Kidney (tissue), 14 donors: ENCODE data around the gene UMPS. TPM values are rescaled to one million over a fixed set of nuclear protein-coding genes. Genes with fewer than 3 reads are reported as not detected.

Source experiments
- DNase-seq, 5 donors: peaks; one replicate each; pipeline ENCODE4 v3.0.0-alpha.2; 2013 to 2020
- FAIRE-seq: peaks from 2 replicates; lab custom pipeline; 2012; peaks lifted over from hg19 to GRCh38; lab: Jason Lieb, UNC
- H3K27ac ChIP-seq, 2 donors: one replicate each; pipeline ENCODE4 v1.7.0; 2013; ENCODE audit warnings: low read depth in 2 of 2, low read length in 2 of 2, inconsistent platforms in 1 of 2
- H3K27me3 ChIP-seq: one replicate; pipeline ENCODE4 v1.7.1; 2013; ENCODE audit warnings: low read length, inconsistent platforms; ENCODE audit not compliant: control insufficient read depth, insufficient read depth
- H3K36me3 ChIP-seq, 3 donors: one replicate each; pipeline versions ENCODE4 v1.7.0 to v1.7.1; 2013; ENCODE audit warnings: low read length in 3 of 3, control low read depth in 1 of 3, inconsistent platforms in 1 of 3; ENCODE audit not compliant: insufficient read depth in 3 of 3, control insufficient read depth in 2 of 3
- H3K4me1 ChIP-seq, 3 donors: one replicate each; pipeline versions ENCODE4 v1.7.0 to v1.7.1; 2013; ENCODE audit warnings: low read length in 3 of 3, inconsistent platforms in 1 of 3, low read depth in 1 of 3; ENCODE audit not compliant: control insufficient read depth in 2 of 3, insufficient read depth in 2 of 3
- H3K4me3 ChIP-seq, 3 donors: one replicate each; pipeline versions ENCODE4 v1.7.0 to v1.8.1; 2013; ENCODE audit warnings: low read length in 3 of 3, control low read depth in 1 of 3, inconsistent platforms in 1 of 3
- H3K9ac ChIP-seq, 3 donors: one replicate each; pipeline versions ENCODE4 v1.7.0 to v1.7.1; 2013; ENCODE audit warnings: low read length in 3 of 3, control low read depth in 1 of 3, inconsistent platforms in 1 of 3
- H3K9me3 ChIP-seq, 3 donors: one replicate each; pipeline versions ENCODE4 v1.7.0 to v1.7.1; 2013; ENCODE audit warnings: low read length in 3 of 3, control low read depth in 1 of 3, inconsistent platforms in 1 of 3; ENCODE audit not compliant: control insufficient read depth in 2 of 3, insufficient read depth in 1 of 3
- CTCF ChIP-seq: IDR thresholded peaks from 3 replicates; pipeline ENCODE4 v1.5.1; 2012; ENCODE audit warnings: mild to moderate bottlenecking, moderate library complexity, borderline replicate concordance; ENCODE audit not compliant: insufficient read depth; ENCODE audit errors: extremely low read depth
- intact Hi-C: fragments of 100-400 bp; cut with DNase I; formaldehyde crosslinking; loops from one replicate; pipeline ENCODE4 v1.11.1; 2022
- polyA plus RNA-seq: library from polyadenylated mRNA; stranded (reverse); fragments of 350-450 nt; fragmentation: Illumina TruSeq; extraction: RNeasy Lipid Tissue Mini Kit (QIAGEN cat#74804); gene quantifications from one replicate; pipeline ENCODE4 v1.2.3, GENCODE V29; 2014; ENCODE audit warnings: low read depth, low replicate concordance; ENCODE audit not compliant: insufficient read depth
- total RNA-seq: library from RNA; stranded (reverse); fragmentation: NEBNext Ultra II Directional; extraction: Animal tissue kit (Norgen Biotek cat#: 25700); gene quantifications from one replicate; pipeline ENCODE4 v1.2.1, GENCODE V29; 2021
- donor health status: control.
- donor health status: control.
- donor health status: control.
- donor health status: control.
- donor health status: control.
- donor health status: DM: yes; HTN: yes; CAD: no.
- donor health status: Normal renal cell carcinoma (clear cell type).

UMPS gene
- total and polyA plus RNA-seq, 2 donors from 2014 or later, result 24.7 to 25.7 TPM

DNA sequence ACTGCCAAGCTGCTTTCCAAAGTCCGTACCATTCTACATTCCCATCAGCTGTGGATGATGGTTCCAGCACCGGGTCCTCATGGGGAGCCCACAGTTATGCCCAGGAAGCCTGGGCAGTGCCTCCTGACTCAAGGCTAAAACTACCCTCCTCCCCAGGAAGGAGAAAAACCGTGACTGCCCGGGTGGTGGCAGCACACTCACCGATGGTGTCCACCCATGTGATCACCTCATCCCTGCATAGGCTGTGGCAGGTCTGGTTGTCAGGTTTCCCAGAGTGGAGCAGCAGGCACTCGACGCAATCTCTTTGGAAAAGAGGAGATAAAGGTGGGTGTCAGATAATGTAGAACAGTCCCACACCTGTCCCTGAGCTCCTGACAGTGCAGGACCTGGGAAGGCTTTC is 38.6 kb downstream of the UMPS start:
- Histone ChIP-seq H3K4me1 (peaks cover 5 to 21% (median 18%) of the 10 kb centered on the region in 3 donors), H3K9me3 (no peaks in the 10 kb centered on the region), H3K27ac (no peak overlapping the region), H3K9ac (no peak overlapping the region), H3K36me3 (peaks cover 0 to 37% (median 36%) of the 10 kb centered on the region in 3 donors), H3K27me3 (no peaks in the 10 kb centered on the region), H3K4me3 (no peak overlapping the region)
- intact Hi-C loops, result no loop called here
- no peak for TF ChIP-seq CTCF
- FAIRE-seq, result no peak
- no peak for DNase-seq

GRCh38 chr3:124769462-124769861 is 39.2 kb downstream of the UMPS start:
- Histone ChIP-seq H3K27me3 (no peaks in the 10 kb centered on the region), H3K36me3 (peaks cover 0 to 34% (median 31%) of the 10 kb centered on the region in 3 donors), H3K27ac (no peak overlapping the region), H3K4me3 (no peak overlapping the region), H3K4me1 (peaks cover 5 to 27% (median 23%) of the 10 kb centered on the region in 3 donors), H3K9ac (no peak overlapping the region), H3K9me3 (no peaks in the 10 kb centered on the region)
- TF ChIP-seq CTCF, result no peak
- FAIRE-seq (no peak), DNase-seq (no peak)
- intact Hi-C loops, result no loop called here

GRCh38 chr3:124770336-124771082 is 40.3 kb downstream of the UMPS start:
- DNase-seq (peak in 4 of 5 donors; percentile 47 to 83 (median 62)), FAIRE-seq (no peak)
- no peak overlapping the region for H3K9ac ChIP-seq
- peak overlapping the region in 1 of 2 donors; percentile 23 for H3K27ac ChIP-seq
- intact Hi-C loops, result no loop called here
- H3K27me3 ChIP-seq, result no peaks in the 10 kb centered on the region
- no peaks in the 10 kb centered on the region for H3K9me3 ChIP-seq
- H3K36me3 ChIP-seq, result peaks cover 0 to 28% (median 21%) of the 10 kb centered on the region in 3 donors
- no peak for TF ChIP-seq CTCF
- peaks cover 5 to 35% (median 31%) of the 10 kb centered on the region in 3 donors for H3K4me1 ChIP-seq
- H3K4me3 ChIP-seq, result no peak overlapping the region
